Stomach (tissue), 4 donors: Measurements from ENCODE around the gene ZNF423.

Experiments used
- POLR2AphosphoS5 ChIP-seq, 3 donors: sonication (generic); formaldehyde crosslinking; IDR thresholded peaks; one replicate each; pipeline ENCODE4 v1.6.1; 2016; ENCODE audit warnings: antibody characterized with exemption in 3 of 3
- TF ChIP-seq, protein P1 (sequence below), 7 experiments: fragments of 450-650 bp in 4 of 7; fragments of 200-600 bp in 3 of 7; sonication (generic) in 3 of 7; IDR thresholded peaks; one replicate each; pipeline ENCODE4 v1.5.1; 2016 to 2019; ENCODE audit warnings: antibody characterized with exemption in 7 of 7, control low read depth in 2 of 7, mild to moderate bottlenecking in 1 of 7

DNA sequence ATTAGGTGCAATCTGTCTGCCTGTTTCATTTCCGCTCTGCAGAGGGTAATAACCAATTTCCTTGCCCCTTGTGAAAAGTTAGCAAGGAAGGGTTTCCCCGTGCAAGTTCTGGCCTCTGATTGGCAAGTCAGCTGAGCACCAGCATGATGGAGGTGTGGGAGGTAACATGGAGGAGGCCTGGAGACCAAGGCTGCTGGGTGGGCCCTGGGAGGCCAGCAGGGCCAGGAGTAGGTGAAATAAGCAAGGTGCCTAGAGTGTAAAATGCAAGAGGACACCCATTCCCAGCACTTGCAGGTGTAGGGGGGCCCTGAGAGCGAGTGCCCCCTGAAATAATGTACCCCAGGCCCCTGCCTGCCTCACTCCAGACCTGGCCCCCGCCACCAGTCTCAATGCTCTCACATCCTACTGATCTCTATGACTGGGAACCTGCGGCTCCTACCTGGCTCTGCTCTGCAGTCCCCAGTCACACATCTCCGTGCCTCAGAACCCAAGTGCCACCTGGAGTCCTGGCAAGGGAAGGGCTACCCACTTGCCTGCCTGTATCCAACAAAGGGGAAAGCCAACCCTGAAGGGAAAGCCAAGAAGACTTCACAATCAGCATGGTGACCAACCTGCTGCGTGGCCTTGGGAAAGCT, 366.1 kb downstream of the ZNF423 start:
- TF ChIP-seq, protein P1, sequence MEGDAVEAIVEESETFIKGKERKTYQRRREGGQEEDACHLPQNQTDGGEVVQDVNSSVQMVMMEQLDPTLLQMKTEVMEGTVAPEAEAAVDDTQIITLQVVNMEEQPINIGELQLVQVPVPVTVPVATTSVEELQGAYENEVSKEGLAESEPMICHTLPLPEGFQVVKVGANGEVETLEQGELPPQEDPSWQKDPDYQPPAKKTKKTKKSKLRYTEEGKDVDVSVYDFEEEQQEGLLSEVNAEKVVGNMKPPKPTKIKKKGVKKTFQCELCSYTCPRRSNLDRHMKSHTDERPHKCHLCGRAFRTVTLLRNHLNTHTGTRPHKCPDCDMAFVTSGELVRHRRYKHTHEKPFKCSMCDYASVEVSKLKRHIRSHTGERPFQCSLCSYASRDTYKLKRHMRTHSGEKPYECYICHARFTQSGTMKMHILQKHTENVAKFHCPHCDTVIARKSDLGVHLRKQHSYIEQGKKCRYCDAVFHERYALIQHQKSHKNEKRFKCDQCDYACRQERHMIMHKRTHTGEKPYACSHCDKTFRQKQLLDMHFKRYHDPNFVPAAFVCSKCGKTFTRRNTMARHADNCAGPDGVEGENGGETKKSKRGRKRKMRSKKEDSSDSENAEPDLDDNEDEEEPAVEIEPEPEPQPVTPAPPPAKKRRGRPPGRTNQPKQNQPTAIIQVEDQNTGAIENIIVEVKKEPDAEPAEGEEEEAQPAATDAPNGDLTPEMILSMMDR (IDR thresholded peaks at IDR 0.05) = no peak
- no peak for TF ChIP-seq POLR2AphosphoS5 (IDR thresholded peaks at IDR 0.05)
